ENCODE measurements around the gene IGF2.
A peak's percentile ranks its signal among the peaks of the same experiment; 100 is the strongest.

Gene IGF2

DNA sequence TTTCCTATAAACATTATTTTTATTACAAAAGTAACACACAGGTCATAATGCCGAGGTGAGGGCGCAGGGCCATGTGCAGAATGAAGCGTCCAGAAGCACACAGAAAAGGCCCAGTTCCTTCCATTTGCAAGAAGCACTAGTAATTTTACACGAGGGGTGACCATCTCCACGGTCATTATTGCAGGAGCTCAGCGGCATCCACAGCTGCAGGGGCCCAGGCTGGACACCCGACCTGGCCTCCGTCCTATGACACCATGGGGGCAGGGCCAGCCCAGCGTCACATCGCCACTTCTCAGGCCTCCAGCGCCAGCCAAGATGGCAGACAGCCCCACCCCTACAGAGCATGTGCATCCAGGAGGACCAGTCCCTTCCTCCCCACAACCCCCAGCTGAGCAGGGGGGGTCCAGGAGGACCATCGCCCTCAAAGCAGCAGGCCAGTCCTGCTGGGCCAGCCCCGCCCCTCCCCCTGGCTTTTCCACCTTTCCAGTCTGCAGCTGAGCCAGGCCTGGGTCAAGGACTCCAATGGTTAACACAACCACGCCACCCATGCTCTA, 3.5 kb downstream of the IGF2 start:
- H3K9me3 ChIP-seq (ENCODE audit: control insufficient read depth, insufficient read depth, low read depth, low read length), result no peaks in the 10 kb centered on the region
- TF ChIP-seq GLIS2 (tag by site-specific recombination; IDR thresholded peaks at IDR 0.05) (peak; percentile 27; the same call in 1 of the 2 replicates), ZNF112 (tag by site-specific recombination; IDR thresholded peaks at IDR 0.05) (no peak)
- no peak overlapping the region for H3K4me3 ChIP-seq (ENCODE audit: low read depth, low read length)
- H3K4me1 ChIP-seq (ENCODE audit: control insufficient read depth, insufficient read depth, low read length), result no peaks in the 10 kb centered on the region
- H3K36me3 ChIP-seq (ENCODE audit: control insufficient read depth in 2 of 2, insufficient read depth in 1 of 2, low read length in 2 of 2), result peaks cover 0 to 9% of the 10 kb centered on the region in 2 experiments; a peak in 1 of 3 replicates
- POLR2A ChIA-PET, result no interaction called here
- H3K27ac ChIP-seq (ENCODE audit: extremely low read depth, low read depth, low read length), result no peak overlapping the region
- CTCF ChIA-PET, result interaction anchor here (0.6 to 1.6 kb wide), 3 partner anchors 13 to 508 kb away, joined by 3 to 4 read pairs (median 3); no protein-coding TSS in a partner anchor

DNA sequence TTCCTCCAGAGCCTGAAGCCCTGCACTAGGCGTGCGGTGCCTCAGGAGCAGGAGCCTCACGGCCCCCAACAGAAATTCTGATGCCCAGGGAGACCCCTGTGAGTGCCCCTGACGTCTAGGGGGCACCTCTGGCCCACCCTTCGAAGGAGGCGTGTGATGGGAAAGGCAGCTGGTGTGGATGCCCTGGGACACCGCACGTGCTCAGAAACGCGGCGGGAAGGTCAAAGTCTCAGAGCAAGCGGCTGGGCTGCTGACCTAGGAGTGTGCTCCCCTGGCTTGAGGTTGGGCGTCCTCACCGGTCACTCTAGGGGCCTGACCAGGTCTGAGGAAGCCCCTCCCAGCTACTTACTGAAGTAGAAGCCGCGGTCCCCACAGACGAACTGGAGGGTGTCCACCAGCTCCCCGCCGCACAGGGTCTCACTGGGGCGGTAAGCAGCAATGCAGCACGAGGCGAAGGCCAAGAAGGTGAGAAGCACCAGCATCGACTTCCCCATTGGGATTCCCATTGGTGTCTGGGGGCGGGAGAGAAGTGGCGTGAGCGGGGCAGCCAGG, 4.1 kb downstream of the IGF2 start:
- Histone ChIP-seq H3K4me1 (ENCODE audit: control insufficient read depth, insufficient read depth, low read length) (no peaks in the 10 kb centered on the region), H3K4me3 (ENCODE audit: low read depth, low read length) (no peak overlapping the region), H3K27ac (ENCODE audit: extremely low read depth, low read depth, low read length) (no peak overlapping the region), H3K36me3 (ENCODE audit: control insufficient read depth in 2 of 2, insufficient read depth in 1 of 2, low read length in 2 of 2) (peaks cover 0 to 9% of the 10 kb centered on the region in 2 experiments; a peak in 1 of 3 replicates), H3K9me3 (ENCODE audit: control insufficient read depth, insufficient read depth, low read depth, low read length) (no peaks in the 10 kb centered on the region)
- TF ChIP-seq ZNF549 (tag by site-specific recombination; IDR thresholded peaks at IDR 0.05), result no peak
- TF ChIP-seq ZNF600 (tag by site-specific recombination; IDR thresholded peaks at IDR 0.05), result no peak
- TF ChIP-seq ZNF24 (tag by site-specific recombination; IDR thresholded peaks at IDR 0.05), result no peak
- no peak for TF ChIP-seq KLF7 (tag by site-specific recombination; IDR thresholded peaks at IDR 0.05; ENCODE audit: borderline replicate concordance)
- TF ChIP-seq, protein P1, sequence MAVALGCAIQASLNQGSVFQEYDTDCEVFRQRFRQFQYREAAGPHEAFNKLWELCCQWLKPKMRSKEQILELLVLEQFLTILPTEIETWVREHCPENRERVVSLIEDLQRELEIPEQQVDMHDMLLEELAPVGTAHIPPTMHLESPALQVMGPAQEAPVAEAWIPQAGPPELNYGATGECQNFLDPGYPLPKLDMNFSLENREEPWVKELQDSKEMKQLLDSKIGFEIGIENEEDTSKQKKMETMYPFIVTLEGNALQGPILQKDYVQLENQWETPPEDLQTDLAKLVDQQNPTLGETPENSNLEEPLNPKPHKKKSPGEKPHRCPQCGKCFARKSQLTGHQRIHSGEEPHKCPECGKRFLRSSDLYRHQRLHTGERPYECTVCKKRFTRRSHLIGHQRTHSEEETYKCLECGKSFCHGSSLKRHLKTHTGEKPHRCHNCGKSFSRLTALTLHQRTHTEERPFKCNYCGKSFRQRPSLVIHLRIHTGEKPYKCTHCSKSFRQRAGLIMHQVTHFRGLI (tag by site-specific recombination; IDR thresholded peaks at IDR 0.05), result no peak
- no peak for TF ChIP-seq ZSCAN30 (tag by site-specific recombination; IDR thresholded peaks at IDR 0.05)
- TF ChIP-seq, protein P2, sequence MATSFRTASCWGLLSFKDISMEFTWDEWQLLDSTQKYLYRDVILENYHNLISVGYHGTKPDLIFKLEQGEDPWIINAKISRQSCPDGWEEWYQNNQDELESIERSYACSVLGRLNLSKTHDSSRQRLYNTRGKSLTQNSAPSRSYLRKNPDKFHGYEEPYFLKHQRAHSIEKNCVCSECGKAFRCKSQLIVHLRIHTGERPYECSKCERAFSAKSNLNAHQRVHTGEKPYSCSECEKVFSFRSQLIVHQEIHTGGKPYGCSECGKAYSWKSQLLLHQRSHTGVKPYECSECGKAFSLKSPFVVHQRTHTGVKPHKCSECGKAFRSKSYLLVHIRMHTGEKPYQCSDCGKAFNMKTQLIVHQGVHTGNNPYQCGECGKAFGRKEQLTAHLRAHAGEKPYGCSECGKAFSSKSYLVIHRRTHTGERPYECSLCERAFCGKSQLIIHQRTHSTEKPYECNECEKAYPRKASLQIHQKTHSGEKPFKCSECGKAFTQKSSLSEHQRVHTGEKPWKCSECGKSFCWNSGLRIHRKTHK (tag by site-specific recombination; IDR thresholded peaks at IDR 0.05), result no peak
- TF ChIP-seq ZNF623 (tag by site-specific recombination; IDR thresholded peaks at IDR 0.05), result no peak
- TF ChIP-seq GLIS1 (tag by site-specific recombination; IDR thresholded peaks at IDR 0.05), result no peak
- no peak for TF ChIP-seq ZNF785 (tag by site-specific recombination; IDR thresholded peaks at IDR 0.05)
- no peak for TF ChIP-seq GFI1B (tag by site-specific recombination; IDR thresholded peaks at IDR 0.05)
- TF ChIP-seq ZFP41 (tag by site-specific recombination; IDR thresholded peaks at IDR 0.05; ENCODE audit: borderline replicate concordance), result no peak
- TF ChIP-seq MEIS1 (CRISPR knock-in tag; IDR thresholded peaks at IDR 0.05; ENCODE audit: borderline replicate concordance), result no peak
- no peak for TF ChIP-seq ZNF621 (tag by site-specific recombination; IDR thresholded peaks at IDR 0.05)
- ChIA-PET POLR2A (no interaction called here), CTCF (interaction anchor here (0.6 to 1.1 kb wide), 2 partner anchors 14 to 507 kb away, joined by 3 to 4 read pairs; no protein-coding TSS in a partner anchor)

GRCh38 chr11:2134022-2135010, 4.9 kb downstream of the IGF2 start:
- Histone ChIP-seq H3K36me3 (ENCODE audit: control insufficient read depth in 2 of 2, insufficient read depth in 1 of 2, low read length in 2 of 2) (peaks cover 0 to 9% of the 10 kb centered on the region in 2 experiments; a peak in 1 of 3 replicates), H3K4me3 (ENCODE audit: low read depth, low read length) (no peak overlapping the region), H3K9me3 (ENCODE audit: control insufficient read depth, insufficient read depth, low read depth, low read length) (no peaks in the 10 kb centered on the region), H3K4me1 (ENCODE audit: control insufficient read depth, insufficient read depth, low read length) (no peaks in the 10 kb centered on the region), H3K27ac (ENCODE audit: extremely low read depth, low read depth, low read length) (no peak overlapping the region)
- CTCF ChIA-PET, result interaction anchor here (1.0 to 1.2 kb wide), 3 partner anchors 15 to 18 kb away, joined by 3 to 5 read pairs (median 4); no protein-coding TSS in a partner anchor
- TF ChIP-seq, protein P3, sequence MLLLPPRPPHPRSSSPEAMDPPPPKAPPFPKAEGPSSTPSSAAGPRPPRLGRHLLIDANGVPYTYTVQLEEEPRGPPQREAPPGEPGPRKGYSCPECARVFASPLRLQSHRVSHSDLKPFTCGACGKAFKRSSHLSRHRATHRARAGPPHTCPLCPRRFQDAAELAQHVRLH (tag by site-specific recombination; IDR thresholded peaks at IDR 0.05), result no peak
- TF ChIP-seq ZNF121 (tag by site-specific recombination; IDR thresholded peaks at IDR 0.05) (no peak), ZNF157 (tag by site-specific recombination; IDR thresholded peaks at IDR 0.05) (no peak), MYNN (tag by site-specific recombination; IDR thresholded peaks at IDR 0.05; ENCODE audit: borderline replicate concordance) (no peak), ZNF76 (tag by site-specific recombination; IDR thresholded peaks at IDR 0.05; ENCODE audit: borderline replicate concordance, low read depth) (no peak), GLIS2 (tag by site-specific recombination; IDR thresholded peaks at IDR 0.05) (no peak), ZNF10 (tag by site-specific recombination; IDR thresholded peaks at IDR 0.05) (no peak), AEBP2 (tag by site-specific recombination; IDR thresholded peaks at IDR 0.05; ENCODE audit: borderline replicate concordance) (no peak), ZNF423 (tag by site-specific recombination; IDR thresholded peaks at IDR 0.05) (no peak)
- POLR2A ChIA-PET, result no interaction called here

Data from HEK293 (cell line).